NCI-H128 (cell line): ENCODE results near the gene CD99.
"Not testable (repeated sequence)": the region's sequence is repeated elsewhere in the genome, so short reads cannot be mapped to it uniquely, and the experiment has no call there.

Experiments
- DNase-seq: peaks from one replicate; lab custom pipeline; 2025; ENCODE audit not compliant: unreplicated experiment; lab: John Stamatoyannopoulos, UW

Gene CD99

GRCh38 chrX:2766906-2767305 lies 75.8 kb downstream of the CD99 start:
- no peak for DNase-seq

- no peak for DNase-seq
These were observed 76.7 kb downstream of the CD99 start for GRCh38 chrX:2767631-2768455.

GRCh38 chrX:2769615-2770014 lies 78.5 kb downstream of the CD99 start:
- DNase-seq, result no peak

GRCh38 chrX:2773166-2774055 lies 82.3 kb downstream of the CD99 start:
- DNase-seq, result not testable (repeated sequence)

GRCh38 chrX:2774057-2774456 lies 83.0 kb downstream of the CD99 start:
- no peak for DNase-seq

- no peak for DNase-seq
These were observed 83.7 kb downstream of the CD99 start for GRCh38 chrX:2774776-2775175.

- not testable (repeated sequence) for DNase-seq
These were observed 89.6 kb downstream of the CD99 start for GRCh38 chrX:2780472-2781225.

- no peak for DNase-seq
These were observed 90.1 kb downstream of the CD99 start for GRCh38 chrX:2781226-2781571.

GRCh38 chrX:2781698-2782097 lies 90.6 kb downstream of the CD99 start:
- no peak for DNase-seq

- DNase-seq, result no peak
These were observed 91.1 kb downstream of the CD99 start for GRCh38 chrX:2782171-2782570.

- no peak for DNase-seq
These were observed 91.7 kb downstream of the CD99 start for GRCh38 chrX:2782778-2783177.

- no peak for DNase-seq
These were observed 92.9 kb downstream of the CD99 start for GRCh38 chrX:2784026-2784425.

- no peak for DNase-seq
These were observed 94.4 kb downstream of the CD99 start for GRCh38 chrX:2785538-2785937.

GRCh38 chrX:2788980-2789379 lies 97.9 kb downstream of the CD99 start:
- DNase-seq, result no peak

GRCh38 chrX:2789569-2789968 lies 98.5 kb downstream of the CD99 start:
- DNase-seq, result no peak
